ENCODE measurements around the gene AHNAK2.
"Not testable (repeated sequence)": the region's sequence is repeated elsewhere in the genome, so short reads cannot be mapped to it uniquely, and the experiment has no call there.

GRCh38 chr14:104944436-104945205, 33.6 kb downstream of the AHNAK2 start:
- not testable (repeated sequence) for TF ChIP-seq CTCF (conservative IDR thresholded peaks at IDR 0.05); ZFX (IDR thresholded peaks at IDR 0.05)
